Bronchial epithelial cell (primary cell): ENCODE data around the gene F5. TPM values are rescaled to one million over a fixed set of nuclear protein-coding genes. Genes with fewer than 3 reads are reported as not detected.

ENCODE experiments used
- DNase-seq: peaks from one replicate; pipeline ENCODE4 v3.0.0-alpha.2; 2010; ENCODE audit warnings: low read depth
- FAIRE-seq: peaks from 2 replicates; lab custom pipeline; 2011; peaks lifted over from hg19 to GRCh38; lab: Jason Lieb, UNC
- H3K27me3 ChIP-seq: 2 replicates; pipeline ENCODE4 v1.5.1; 2011; ENCODE audit warnings: low read length; ENCODE audit not compliant: control insufficient read depth, insufficient read depth
- H3K36me3 ChIP-seq: 2 replicates; pipeline ENCODE4 v1.5.1; 2011; ENCODE audit warnings: low read length; ENCODE audit not compliant: control insufficient read depth, insufficient read depth
- H3K4me3 ChIP-seq: 2 replicates; pipeline ENCODE4 v1.5.1; 2011; ENCODE audit warnings: mild to moderate bottlenecking, low read depth, low read length, control low read depth
- CTCF ChIP-seq: IDR thresholded peaks from 2 replicates; pipeline ENCODE4 v1.5.1; 2011; ENCODE audit warnings: mild to moderate bottlenecking, moderate library complexity, low read length, control low read depth, inconsistent platforms; ENCODE audit not compliant: insufficient read depth, severe bottlenecking
- total RNA-seq: library from RNA; depleted of rRNA; stranded (reverse); fragments of >200 nt; gene quantifications from 2 replicates; pipeline ENCODE4 v1.2.1, GENCODE V29; 2014

F5 gene
- total RNA-seq, 1 donor from 2014 or later = not detected

GRCh38 chr1:169576935-169577331, 9.3 kb downstream of the F5 start:
- H3K27me3 ChIP-seq = no peaks in the 10 kb centered on the region
- FAIRE-seq (no peak), DNase-seq (no peak)
- H3K4me3 ChIP-seq = no peak overlapping the region
- H3K36me3 ChIP-seq = no peaks in the 10 kb centered on the region
- TF ChIP-seq CTCF = no peak

GRCh38 chr1:169576241-169576934, 9.9 kb downstream of the F5 start:
- TF ChIP-seq CTCF = no peak
- H3K4me3 ChIP-seq = no peak overlapping the region
- FAIRE-seq (no peak), DNase-seq (no peak)
- no peaks in the 10 kb centered on the region for H3K27me3 ChIP-seq
- H3K36me3 ChIP-seq = no peaks in the 10 kb centered on the region

- no peaks in the 10 kb centered on the region for H3K36me3 ChIP-seq
- FAIRE-seq (no peak), DNase-seq (no peak)
- H3K27me3 ChIP-seq = no peaks in the 10 kb centered on the region
- H3K4me3 ChIP-seq = no peak overlapping the region
- no peak for TF ChIP-seq CTCF
These were observed 11.9 kb downstream of the F5 start for GRCh38 chr1:169574336-169574735.

GRCh38 chr1:169572187-169572586, 14.1 kb downstream of the F5 start:
- Histone ChIP-seq H3K4me3 (no peak overlapping the region), H3K36me3 (no peaks in the 10 kb centered on the region), H3K27me3 (no peaks in the 10 kb centered on the region)
- TF ChIP-seq CTCF = no peak
- FAIRE-seq (no peak), DNase-seq (peak; percentile 30)

DNA sequence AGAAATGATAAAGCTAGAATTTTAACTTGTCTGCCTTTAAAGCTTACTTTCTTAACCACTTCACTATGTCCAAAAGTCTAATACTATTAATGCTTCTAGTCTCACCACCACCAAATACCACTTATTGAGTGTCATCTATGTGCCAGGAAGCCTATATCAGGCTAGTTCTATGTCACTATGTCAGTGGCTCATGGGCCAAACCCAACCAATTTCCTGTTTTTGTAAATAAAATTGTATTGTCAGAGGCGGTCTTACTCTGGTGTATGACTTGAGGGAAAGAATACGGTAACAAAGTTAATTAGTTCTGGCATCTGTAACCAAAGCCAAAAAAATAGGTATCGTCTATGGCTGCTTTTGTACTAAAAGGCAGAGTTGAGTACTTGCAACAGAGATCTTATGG, 14.8 kb downstream of the F5 start:
- Histone ChIP-seq H3K4me3 (no peak overlapping the region), H3K36me3 (no peaks in the 10 kb centered on the region), H3K27me3 (no peaks in the 10 kb centered on the region)
- FAIRE-seq = no peak
- TF ChIP-seq CTCF = no peak
- DNase-seq = no peak

GRCh38 chr1:169570172-169570574, 16.1 kb downstream of the F5 start:
- H3K27me3 ChIP-seq = no peaks in the 10 kb centered on the region
- no peak overlapping the region for H3K4me3 ChIP-seq
- H3K36me3 ChIP-seq = no peaks in the 10 kb centered on the region
- no peak for TF ChIP-seq CTCF
- FAIRE-seq (no peak), DNase-seq (no peak)
